GM12874 (cell line): Measurements from ENCODE around the gene DPY19L3.

Experiments used
- CTCF ChIP-seq: IDR thresholded peaks from 2 replicates; pipeline ENCODE4 v1.5.1; 2011; ENCODE audit warnings: low read depth, mild to moderate bottlenecking, control low read depth, low read length, moderate library complexity; ENCODE audit not compliant: insufficient read depth

The DPY19L3 gene

GRCh38 chr19:32401992-32402391 is 3.6 kb upstream of the DPY19L3 start:
- TF ChIP-seq CTCF = no peak

GRCh38 chr19:32403291-32403995 is 2.1 kb upstream of the DPY19L3 start:
- TF ChIP-seq CTCF = no peak

GRCh38 chr19:32404213-32404932 is 1.2 kb upstream of the DPY19L3 start:
- no peak for TF ChIP-seq CTCF

GRCh38 chr19:32404933-32405430 is 588 bp upstream of the DPY19L3 start:
- no peak for TF ChIP-seq CTCF

GRCh38 chr19:32406161-32407003 is 812 bp downstream of the DPY19L3 start:
- no peak for TF ChIP-seq CTCF

GRCh38 chr19:32407004-32407992 is 1.7 kb downstream of the DPY19L3 start:
- no peak for TF ChIP-seq CTCF
